ENCODE data around the gene OR8K5. TPM values are rescaled to one million over a fixed set of nuclear protein-coding genes. Genes with fewer than 3 reads are reported as not detected.
"Not testable (repeated sequence)": the region's sequence is repeated elsewhere in the genome, so short reads cannot be mapped to it uniquely, and the experiment has no call there.

The OR8K5 gene
- total RNA-seq, 1 donor from 2014 or later: not detected

DNA sequence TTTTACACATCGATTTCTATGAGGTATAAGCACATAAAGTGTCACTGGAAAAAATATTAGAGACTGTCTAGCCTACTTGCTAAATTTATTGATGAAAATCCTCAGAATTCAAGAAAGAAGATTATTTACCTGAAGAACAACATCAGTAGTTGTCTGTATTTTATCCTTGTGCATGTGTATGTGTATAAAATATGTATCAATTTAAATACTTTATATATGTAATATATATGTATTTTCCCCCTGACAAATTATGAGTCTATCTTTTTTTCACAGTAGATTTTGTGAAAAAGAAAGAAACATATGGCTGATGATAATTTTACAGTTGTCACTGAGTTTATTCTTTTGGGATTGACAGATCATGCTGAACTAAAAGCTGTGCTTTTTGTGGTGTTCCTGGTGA is 16.2 kb upstream of the OR8K5 start, which contains the start of gene OR5J2:
Gene OR5J2 (plus strand): TSS at position 301 of the 400 bp plus-strand sequence. CDS start 0 bp downstream, at position 301.
- TF ChIP-seq, protein P1, sequence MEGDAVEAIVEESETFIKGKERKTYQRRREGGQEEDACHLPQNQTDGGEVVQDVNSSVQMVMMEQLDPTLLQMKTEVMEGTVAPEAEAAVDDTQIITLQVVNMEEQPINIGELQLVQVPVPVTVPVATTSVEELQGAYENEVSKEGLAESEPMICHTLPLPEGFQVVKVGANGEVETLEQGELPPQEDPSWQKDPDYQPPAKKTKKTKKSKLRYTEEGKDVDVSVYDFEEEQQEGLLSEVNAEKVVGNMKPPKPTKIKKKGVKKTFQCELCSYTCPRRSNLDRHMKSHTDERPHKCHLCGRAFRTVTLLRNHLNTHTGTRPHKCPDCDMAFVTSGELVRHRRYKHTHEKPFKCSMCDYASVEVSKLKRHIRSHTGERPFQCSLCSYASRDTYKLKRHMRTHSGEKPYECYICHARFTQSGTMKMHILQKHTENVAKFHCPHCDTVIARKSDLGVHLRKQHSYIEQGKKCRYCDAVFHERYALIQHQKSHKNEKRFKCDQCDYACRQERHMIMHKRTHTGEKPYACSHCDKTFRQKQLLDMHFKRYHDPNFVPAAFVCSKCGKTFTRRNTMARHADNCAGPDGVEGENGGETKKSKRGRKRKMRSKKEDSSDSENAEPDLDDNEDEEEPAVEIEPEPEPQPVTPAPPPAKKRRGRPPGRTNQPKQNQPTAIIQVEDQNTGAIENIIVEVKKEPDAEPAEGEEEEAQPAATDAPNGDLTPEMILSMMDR (IDR thresholded peaks at IDR 0.05; ENCODE audit: borderline replicate concordance): no peak
- DNase-seq: no peak
- Histone ChIP-seq H3K9me3 (replicated peaks) (peaks cover 30% of the 10 kb centered on the region), H3K27ac (replicated peaks) (no peak within 1 kb of the TSS), H3K4me1 (no peaks in the 10 kb centered on the region), H3K36me3 (no peaks in the 10 kb centered on the region), H3K27me3 (ENCODE audit: low read depth) (no peaks in the 10 kb centered on the region), H3K4me3 (no peak within 1 kb of the TSS)
- intact Hi-C loops (cut with micrococcal nuclease): no loop called here

DNA sequence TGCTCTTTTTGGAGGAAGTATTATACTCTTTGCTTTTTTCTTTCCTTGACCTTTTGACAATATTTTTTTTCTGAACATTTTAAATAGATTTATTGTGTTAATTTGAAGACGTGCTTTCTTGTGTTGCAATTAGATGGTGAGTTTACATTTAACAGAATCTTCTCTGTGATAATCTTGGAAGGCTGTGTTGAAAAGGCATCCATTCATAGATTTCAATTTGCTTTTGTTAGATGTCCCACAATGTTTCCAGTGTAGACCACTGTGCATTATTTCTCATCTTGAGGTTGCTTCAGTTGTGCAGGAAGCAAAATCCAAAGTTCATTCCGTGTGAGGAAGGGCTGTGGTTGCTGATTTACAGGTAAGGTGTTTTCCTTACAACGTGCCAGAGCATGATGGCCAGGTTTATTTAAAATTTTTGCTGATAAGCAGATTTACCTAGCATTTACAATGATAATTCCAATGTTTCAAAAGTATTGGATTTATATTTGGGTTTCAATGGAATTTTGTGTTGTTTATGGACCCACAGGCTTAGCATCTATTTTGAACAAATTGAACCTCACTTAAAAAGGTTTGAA is 12.2 kb upstream of the OR8K5 start:
- no peak for DNase-seq
- H3K27me3 ChIP-seq (ENCODE audit: low read depth): no peaks in the 10 kb centered on the region
- no peak overlapping the region for H3K27ac ChIP-seq (replicated peaks)
- peaks cover 9% of the 10 kb centered on the region for H3K9me3 ChIP-seq (replicated peaks)
- H3K4me3 ChIP-seq: no peak overlapping the region
- H3K36me3 ChIP-seq: no peaks in the 10 kb centered on the region
- TF ChIP-seq, protein P1 (IDR thresholded peaks at IDR 0.05; ENCODE audit: borderline replicate concordance): no peak
- no peaks in the 10 kb centered on the region for H3K4me1 ChIP-seq
- intact Hi-C loops (cut with micrococcal nuclease): no loop called here

DNA sequence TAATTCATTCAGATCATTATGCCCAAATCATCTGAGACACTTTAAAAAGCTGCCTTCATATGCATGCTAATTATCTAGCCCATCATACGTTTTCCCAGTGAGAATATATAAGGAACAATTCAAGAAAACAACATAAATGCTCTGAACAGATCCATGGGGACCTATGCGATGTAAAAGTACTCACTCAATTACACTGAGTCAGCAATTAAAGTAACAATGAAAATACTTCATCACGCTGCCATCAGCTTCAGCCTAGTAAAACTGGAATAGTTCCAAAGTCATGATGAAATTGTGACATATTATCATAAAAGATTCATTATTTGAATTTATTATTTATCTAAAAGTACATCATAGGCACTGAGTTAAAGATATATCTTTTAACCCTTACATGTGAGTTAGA is 3.7 kb upstream of the OR8K5 start:
- TF ChIP-seq, protein P1 (IDR thresholded peaks at IDR 0.05; ENCODE audit: borderline replicate concordance): no peak
- DNase-seq: no peak
- Histone ChIP-seq H3K36me3 (no peaks in the 10 kb centered on the region), H3K4me1 (no peaks in the 10 kb centered on the region), H3K27me3 (ENCODE audit: low read depth) (no peaks in the 10 kb centered on the region), H3K4me3 (no peak overlapping the region), H3K27ac (replicated peaks) (no peak overlapping the region), H3K9me3 (replicated peaks) (peaks cover 30% of the 10 kb centered on the region)
- intact Hi-C loops (cut with micrococcal nuclease): no loop called here

DNA sequence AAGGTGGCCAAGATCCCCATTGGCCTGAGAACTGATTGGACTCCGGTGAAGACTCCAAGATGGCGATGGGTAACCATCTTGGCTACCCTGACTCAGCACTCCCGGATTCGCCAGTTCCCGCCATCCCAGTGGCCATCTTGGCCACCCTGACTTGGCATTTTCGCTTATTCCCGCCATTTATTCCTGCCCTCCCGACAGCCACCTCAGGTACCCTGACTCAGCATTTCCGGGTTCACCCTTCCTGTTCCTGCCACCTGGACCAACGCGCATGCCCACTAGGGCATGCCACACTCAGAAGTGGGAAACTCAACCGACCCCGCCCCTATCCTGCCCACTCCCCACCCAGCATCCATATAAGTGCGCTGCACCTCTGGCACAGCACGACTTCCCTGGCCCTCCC is 7.8 kb downstream of the OR8K5 start:
- H3K4me3 ChIP-seq: no peak overlapping the region
- no peak for DNase-seq
- peaks cover 72% of the 10 kb centered on the region for H3K9me3 ChIP-seq (replicated peaks)
- TF ChIP-seq, protein P1 (IDR thresholded peaks at IDR 0.05; ENCODE audit: borderline replicate concordance): no peak
- no peak overlapping the region for H3K27ac ChIP-seq (replicated peaks)
- H3K4me1 ChIP-seq: no peaks in the 10 kb centered on the region
- intact Hi-C loops (cut with micrococcal nuclease): no loop called here
- H3K36me3 ChIP-seq: no peaks in the 10 kb centered on the region
- H3K27me3 ChIP-seq (ENCODE audit: low read depth): no peaks in the 10 kb centered on the region

DNA sequence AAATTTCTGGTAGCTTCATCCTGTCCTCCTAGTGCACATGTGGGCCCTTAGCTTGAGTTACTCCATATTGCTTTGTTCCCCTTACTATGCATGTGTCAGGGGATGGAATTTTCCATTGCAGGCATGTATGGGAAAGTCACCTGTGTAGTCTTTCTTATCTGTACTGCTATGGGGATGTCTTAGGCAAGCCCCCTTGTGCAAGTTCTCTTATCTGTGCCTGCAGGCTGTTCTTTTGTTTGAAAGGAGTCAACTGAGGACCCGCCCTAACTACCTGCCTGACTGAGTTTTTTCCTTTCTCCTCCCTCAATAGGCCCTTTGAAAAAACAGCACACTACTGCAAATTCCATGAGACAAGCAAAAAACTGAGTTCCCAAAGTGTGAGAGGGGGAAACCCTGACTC is 8.7 kb downstream of the OR8K5 start:
- H3K36me3 ChIP-seq: no peaks in the 10 kb centered on the region
- TF ChIP-seq, protein P1 (IDR thresholded peaks at IDR 0.05; ENCODE audit: borderline replicate concordance): no peak
- no peak overlapping the region for H3K4me3 ChIP-seq
- no peak overlapping the region for H3K27ac ChIP-seq (replicated peaks)
- H3K4me1 ChIP-seq: no peaks in the 10 kb centered on the region
- H3K27me3 ChIP-seq (ENCODE audit: low read depth): no peaks in the 10 kb centered on the region
- intact Hi-C loops (cut with micrococcal nuclease): no loop called here
- peaks cover 69% of the 10 kb centered on the region for H3K9me3 ChIP-seq (replicated peaks)
- no peak for DNase-seq

DNA sequence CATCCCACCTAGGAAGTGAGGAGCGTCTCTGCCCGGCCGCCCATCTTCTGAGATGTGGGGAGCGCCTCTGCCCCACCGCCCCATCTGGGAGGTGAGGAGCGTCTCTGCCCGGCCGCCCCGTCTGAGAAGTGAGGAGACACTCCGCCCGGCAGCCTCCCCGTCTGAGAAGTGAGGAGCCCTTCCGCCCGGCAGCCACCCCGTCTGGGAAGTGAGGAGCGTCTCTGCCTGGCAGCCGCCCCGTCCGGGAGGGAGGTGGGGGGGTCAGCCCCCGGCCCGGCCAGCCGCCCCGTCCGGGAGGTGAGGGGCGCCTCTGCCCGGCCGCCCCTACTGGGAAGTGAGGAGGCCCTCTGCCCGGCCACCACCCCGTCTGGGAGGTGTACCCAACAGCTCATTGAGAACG is 16.4 kb downstream of the OR8K5 start:
- H3K4me1 ChIP-seq; intact Hi-C loops (cut with micrococcal nuclease); H3K27ac ChIP-seq (replicated peaks); H3K4me3 ChIP-seq; DNase-seq; H3K36me3 ChIP-seq; H3K27me3 ChIP-seq (ENCODE audit: low read depth): not testable (repeated sequence)
- peaks cover 12% of the 10 kb centered on the region for H3K9me3 ChIP-seq (replicated peaks)

All from left ventricle myocardium inferior (tissue), 1 donor.